ENCODE measurements around the gene MICOS13.

MICOS13 gene

GRCh38 chr19:5664515-5664914, 15.8 kb downstream of the MICOS13 start:
- Histone ChIP-seq H3K9me3 (ENCODE audit: control insufficient read depth, insufficient read depth, low read length) (no peaks in the 10 kb centered on the region), H3K4me2 (ENCODE audit: low read length) (no peak overlapping the region), H3K9me2 (replicated peaks; ENCODE audit: control insufficient read depth, low read length) (no peaks in the 10 kb centered on the region), H3K4me1 (ENCODE audit: control insufficient read depth, low read length) (no peaks in the 10 kb centered on the region), H3K27ac (ENCODE audit: low read depth, low read length) (no peak overlapping the region), H3K79me2 (ENCODE audit: control insufficient read depth, low read length) (peaks cover 2% of the 10 kb centered on the region; the same call in 1 of the 2 replicates), H4K20me1 (ENCODE audit: control insufficient read depth, insufficient read depth, low read depth, low read length) (0 out of 2 replicates have a peak, but pooled peaks cover 8% of the 10 kb centered on the region), H3K36me3 (ENCODE audit: control insufficient read depth, low read length) (peaks cover 94% of the 10 kb centered on the region), H3K4me3 (ENCODE audit: low read length) (no peak overlapping the region), H3F3A (ENCODE audit: control insufficient read depth, insufficient read depth) (no peaks in the 10 kb centered on the region), H3K27me3 (ENCODE audit: control insufficient read depth, low read length) (no peaks in the 10 kb centered on the region)
- TF ChIP-seq EZH2phosphoT487 (IDR thresholded peaks at IDR 0.05; ENCODE audit: borderline replicate concordance, low read length) = no peak
- TF ChIP-seq, protein P1, sequence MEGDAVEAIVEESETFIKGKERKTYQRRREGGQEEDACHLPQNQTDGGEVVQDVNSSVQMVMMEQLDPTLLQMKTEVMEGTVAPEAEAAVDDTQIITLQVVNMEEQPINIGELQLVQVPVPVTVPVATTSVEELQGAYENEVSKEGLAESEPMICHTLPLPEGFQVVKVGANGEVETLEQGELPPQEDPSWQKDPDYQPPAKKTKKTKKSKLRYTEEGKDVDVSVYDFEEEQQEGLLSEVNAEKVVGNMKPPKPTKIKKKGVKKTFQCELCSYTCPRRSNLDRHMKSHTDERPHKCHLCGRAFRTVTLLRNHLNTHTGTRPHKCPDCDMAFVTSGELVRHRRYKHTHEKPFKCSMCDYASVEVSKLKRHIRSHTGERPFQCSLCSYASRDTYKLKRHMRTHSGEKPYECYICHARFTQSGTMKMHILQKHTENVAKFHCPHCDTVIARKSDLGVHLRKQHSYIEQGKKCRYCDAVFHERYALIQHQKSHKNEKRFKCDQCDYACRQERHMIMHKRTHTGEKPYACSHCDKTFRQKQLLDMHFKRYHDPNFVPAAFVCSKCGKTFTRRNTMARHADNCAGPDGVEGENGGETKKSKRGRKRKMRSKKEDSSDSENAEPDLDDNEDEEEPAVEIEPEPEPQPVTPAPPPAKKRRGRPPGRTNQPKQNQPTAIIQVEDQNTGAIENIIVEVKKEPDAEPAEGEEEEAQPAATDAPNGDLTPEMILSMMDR (IDR thresholded peaks at IDR 0.05; ENCODE audit: low read depth, low read length, poor library complexity, severe bottlenecking) = no peak

- H3K27me3 ChIP-seq (ENCODE audit: control insufficient read depth, low read length) = no peaks in the 10 kb centered on the region
- no peaks in the 10 kb centered on the region for H3K4me1 ChIP-seq (ENCODE audit: control insufficient read depth, low read length)
- no peak overlapping the region for H3K4me3 ChIP-seq (ENCODE audit: low read length)
- H3K4me2 ChIP-seq (ENCODE audit: low read length) = no peak overlapping the region
- peaks cover 94% of the 10 kb centered on the region for H3K36me3 ChIP-seq (ENCODE audit: control insufficient read depth, low read length)
- H3F3A ChIP-seq (ENCODE audit: control insufficient read depth, insufficient read depth) = no peaks in the 10 kb centered on the region
- 0 out of 2 replicates have a peak, but pooled peaks cover 8% of the 10 kb centered on the region for H4K20me1 ChIP-seq (ENCODE audit: control insufficient read depth, insufficient read depth, low read depth, low read length)
- peaks cover 2% of the 10 kb centered on the region; the same call in 1 of the 2 replicates for H3K79me2 ChIP-seq (ENCODE audit: control insufficient read depth, low read length)
- no peaks in the 10 kb centered on the region for H3K9me3 ChIP-seq (ENCODE audit: control insufficient read depth, insufficient read depth, low read length)
- no peak for TF ChIP-seq EZH2phosphoT487 (IDR thresholded peaks at IDR 0.05; ENCODE audit: borderline replicate concordance, low read length)
- TF ChIP-seq, protein P1 (IDR thresholded peaks at IDR 0.05; ENCODE audit: low read depth, low read length, poor library complexity, severe bottlenecking) = no peak
- no peaks in the 10 kb centered on the region for H3K9me2 ChIP-seq (replicated peaks; ENCODE audit: control insufficient read depth, low read length)
- H3K27ac ChIP-seq (ENCODE audit: low read depth, low read length) = no peak overlapping the region
Measured at GRCh38 chr19:5663904-5664303, 16.4 kb downstream of the MICOS13 start.

- Histone ChIP-seq H3F3A (ENCODE audit: control insufficient read depth, insufficient read depth) (no peaks in the 10 kb centered on the region), H3K27ac (ENCODE audit: low read depth, low read length) (no peak overlapping the region), H3K9me3 (ENCODE audit: control insufficient read depth, insufficient read depth, low read length) (no peaks in the 10 kb centered on the region), H3K4me1 (ENCODE audit: control insufficient read depth, low read length) (no peaks in the 10 kb centered on the region), H3K36me3 (ENCODE audit: control insufficient read depth, low read length) (peaks cover 89% of the 10 kb centered on the region), H3K27me3 (ENCODE audit: control insufficient read depth, low read length) (no peaks in the 10 kb centered on the region), H3K9me2 (replicated peaks; ENCODE audit: control insufficient read depth, low read length) (no peaks in the 10 kb centered on the region), H3K79me2 (ENCODE audit: control insufficient read depth, low read length) (peaks cover 2% of the 10 kb centered on the region; the same call in 1 of the 2 replicates), H3K4me3 (ENCODE audit: low read length) (no peak overlapping the region), H3K4me2 (ENCODE audit: low read length) (no peak overlapping the region), H4K20me1 (ENCODE audit: control insufficient read depth, insufficient read depth, low read depth, low read length) (0 out of 2 replicates have a peak, but pooled peaks cover 8% of the 10 kb centered on the region)
- TF ChIP-seq, protein P1 (IDR thresholded peaks at IDR 0.05; ENCODE audit: low read depth, low read length, poor library complexity, severe bottlenecking) = no peak
- no peak for TF ChIP-seq EZH2phosphoT487 (IDR thresholded peaks at IDR 0.05; ENCODE audit: borderline replicate concordance, low read length)
Measured at GRCh38 chr19:5661483-5661882, 18.8 kb downstream of the MICOS13 start.
